Measurements from ENCODE around the gene NTF4. TPM values are rescaled to one million over a fixed set of nuclear protein-coding genes. Genes with fewer than 3 reads are reported as not detected.

NTF4 gene
- 1 to 10 TPM; 1.3 to 6.8 (median 2.9) TPM for total RNA-seq

- DNase-seq (peak in 1 of 2 donors; percentile 52), ATAC-seq (peak; percentile 15 to 20)
- H3K36me3 ChIP-seq, result no peaks in the 10 kb centered on the region
- intact Hi-C loops (cut with DNase I; ENCODE audit: low total_unique reads), result no loop called here
- peak within 1 kb of the TSS; percentile 12 to 50 (median 38) for H3K4me3 ChIP-seq
- peak within 1 kb of the TSS; percentile 83 to 95 (median 90) for H3K27ac ChIP-seq
- TF ChIP-seq POLR2A (IDR thresholded peaks at IDR 0.05), result no peak
- TF ChIP-seq CTCF (IDR thresholded peaks at IDR 0.05 in 4 of 5, conservative IDR thresholded peaks at IDR 0.05 in 1 of 5), result no peak
- peaks cover 0 to 2% (median 0%) of the 10 kb centered on the region in 3 donors for H3K27me3 ChIP-seq
- no peaks in the 10 kb centered on the region for H3K9me3 ChIP-seq
- in situ Hi-C loops (cut with MboI; ENCODE audit: low sequenced_read_pairs in 4 of 4), result no loop called here
- H3K4me1 ChIP-seq, result peaks cover 25 to 47% of the 10 kb centered on the region in 2 donors
Observed at GRCh38 chr19:49064768-49065611, at the start of gene NTF4. TSS of gene NTF4 (minus strand) at chr19:49064818. CDS start at chr19:49061997, 2,821 bp downstream.

- intact Hi-C loops (cut with DNase I; ENCODE audit: low total_unique reads) (no loop called here), in situ Hi-C loops (cut with MboI; ENCODE audit: low sequenced_read_pairs in 4 of 4) (no loop called here)
- peak; percentile 65 to 72 for ATAC-seq
- H3K9me3 ChIP-seq, result no peaks in the 10 kb centered on the region
- no peaks in the 10 kb centered on the region for H3K27me3 ChIP-seq
- H3K4me1 ChIP-seq, result peaks cover 28 to 31% of the 10 kb centered on the region in 2 donors
- TF ChIP-seq POLR2A (IDR thresholded peaks at IDR 0.05), result peak; percentile 23 to 67
- TF ChIP-seq CTCF (IDR thresholded peaks at IDR 0.05 in 4 of 5, conservative IDR thresholded peaks at IDR 0.05 in 1 of 5), result peak; percentile 30 to 78 (median 52)
- peak within 1 kb of the TSS; percentile 64 to 81 (median 74) for H3K4me3 ChIP-seq
- H3K36me3 ChIP-seq, result peaks cover 0 to 3% of the 10 kb centered on the region in 2 donors
- peak within 1 kb of the TSS; percentile 78 to 89 (median 82) for H3K27ac ChIP-seq
- DNase-seq, result peak in 1 of 2 donors; percentile 58
Observed at GRCh38 chr19:49113762-49114629, 49.4 kb upstream of the NTF4 start, which contains the start of gene LIN7B. TSS of gene LIN7B (plus strand) at chr19:49114370. CDS start at chr19:49114405, 35 bp downstream.

GRCh38 chr19:49111218-49111998 is 46.8 kb upstream of the NTF4 start:
- no peaks in the 10 kb centered on the region for H3K9me3 ChIP-seq
- no peaks in the 10 kb centered on the region for H3K27me3 ChIP-seq
- intact Hi-C loops (cut with DNase I; ENCODE audit: low total_unique reads) (no loop called here), in situ Hi-C loops (cut with MboI; ENCODE audit: low sequenced_read_pairs in 4 of 4) (no loop called here)
- H3K27ac ChIP-seq, result peak overlapping the region in 3 of 4 donors; percentile 42 to 72 (median 61)
- H3K4me1 ChIP-seq, result peaks cover 18 to 27% of the 10 kb centered on the region in 2 donors
- ATAC-seq, result no peak
- no peak overlapping the region for H3K4me3 ChIP-seq
- peaks cover 0 to 29% of the 10 kb centered on the region in 2 donors for H3K36me3 ChIP-seq
- TF ChIP-seq POLR2A (IDR thresholded peaks at IDR 0.05) (no peak), CTCF (IDR thresholded peaks at IDR 0.05 in 4 of 5, conservative IDR thresholded peaks at IDR 0.05 in 1 of 5) (no peak)
- DNase-seq, result no peak

- peaks cover 18 to 35% of the 10 kb centered on the region in 2 donors for H3K4me1 ChIP-seq
- no peak overlapping the region for H3K4me3 ChIP-seq
- peak overlapping the region; percentile 42 to 72 (median 61) for H3K27ac ChIP-seq
- peaks cover 0 to 37% of the 10 kb centered on the region in 2 donors for H3K36me3 ChIP-seq
- no peaks in the 10 kb centered on the region for H3K27me3 ChIP-seq
- DNase-seq (no peak), ATAC-seq (no peak)
- intact Hi-C loops (cut with DNase I; ENCODE audit: low total_unique reads), result no loop called here
- in situ Hi-C loops (cut with MboI; ENCODE audit: low sequenced_read_pairs in 4 of 4), result no loop called here
- H3K9me3 ChIP-seq, result no peaks in the 10 kb centered on the region
- TF ChIP-seq POLR2A (IDR thresholded peaks at IDR 0.05) (no peak), CTCF (IDR thresholded peaks at IDR 0.05 in 4 of 5, conservative IDR thresholded peaks at IDR 0.05 in 1 of 5) (no peak)
Observed at GRCh38 chr19:49110567-49110966, 45.9 kb upstream of the NTF4 start.
